NCI-H2227 (cell line): Measurements from ENCODE around the gene PTAFR.

Experiments
- DNase-seq: peaks from one replicate; lab custom pipeline; 2025; ENCODE audit not compliant: unreplicated experiment; lab: John Stamatoyannopoulos, UW

Gene PTAFR

GRCh38 chr1:28176492-28177470 lies at the start of gene PTAFR:
PTAFR (minus strand) TSS chr1:28176690; CDS start chr1:28151021, 25,669 bp downstream.
- DNase-seq: peak; percentile 13

GRCh38 chr1:28213315-28213714 lies 36.8 kb upstream of the PTAFR start:
- DNase-seq: no peak

- DNase-seq: no peak
These were observed 33.2 kb upstream of the PTAFR start for GRCh38 chr1:28209700-28210099.

GRCh38 chr1:28208818-28209441 lies 32.4 kb upstream of the PTAFR start:
- peak; percentile 64 for DNase-seq

GRCh38 chr1:28205243-28205642 lies 28.8 kb upstream of the PTAFR start:
- no peak for DNase-seq

- DNase-seq: no peak
These were observed 23.9 kb upstream of the PTAFR start for GRCh38 chr1:28200234-28200873.

- DNase-seq: no peak
These were observed 23.1 kb upstream of the PTAFR start for GRCh38 chr1:28199328-28200233.

- no peak for DNase-seq
These were observed 21.4 kb upstream of the PTAFR start for GRCh38 chr1:28197682-28198415.

GRCh38 chr1:28196330-28196729 lies 19.8 kb upstream of the PTAFR start:
- DNase-seq: no peak

GRCh38 chr1:28195780-28196179 lies 19.3 kb upstream of the PTAFR start:
- no peak for DNase-seq

GRCh38 chr1:28194326-28195035 lies 18.0 kb upstream of the PTAFR start:
- DNase-seq: no peak

GRCh38 chr1:28193701-28194161 lies 17.2 kb upstream of the PTAFR start:
- no peak for DNase-seq

- DNase-seq: no peak
These were observed 14.6 kb upstream of the PTAFR start for GRCh38 chr1:28190996-28191645.

- no peak for DNase-seq
These were observed 14.0 kb upstream of the PTAFR start for GRCh38 chr1:28190337-28190979.

GRCh38 chr1:28185071-28185470 lies 8.6 kb upstream of the PTAFR start:
- no peak for DNase-seq

- DNase-seq: no peak
These were observed 4.1 kb upstream of the PTAFR start for GRCh38 chr1:28180306-28181305.
